ENCODE measurements around the gene RAF1.
"Not testable (repeated sequence)": the region's sequence is repeated elsewhere in the genome, so short reads cannot be mapped to it uniquely, and the experiment has no call there.

- TF ChIP-seq, protein P1, sequence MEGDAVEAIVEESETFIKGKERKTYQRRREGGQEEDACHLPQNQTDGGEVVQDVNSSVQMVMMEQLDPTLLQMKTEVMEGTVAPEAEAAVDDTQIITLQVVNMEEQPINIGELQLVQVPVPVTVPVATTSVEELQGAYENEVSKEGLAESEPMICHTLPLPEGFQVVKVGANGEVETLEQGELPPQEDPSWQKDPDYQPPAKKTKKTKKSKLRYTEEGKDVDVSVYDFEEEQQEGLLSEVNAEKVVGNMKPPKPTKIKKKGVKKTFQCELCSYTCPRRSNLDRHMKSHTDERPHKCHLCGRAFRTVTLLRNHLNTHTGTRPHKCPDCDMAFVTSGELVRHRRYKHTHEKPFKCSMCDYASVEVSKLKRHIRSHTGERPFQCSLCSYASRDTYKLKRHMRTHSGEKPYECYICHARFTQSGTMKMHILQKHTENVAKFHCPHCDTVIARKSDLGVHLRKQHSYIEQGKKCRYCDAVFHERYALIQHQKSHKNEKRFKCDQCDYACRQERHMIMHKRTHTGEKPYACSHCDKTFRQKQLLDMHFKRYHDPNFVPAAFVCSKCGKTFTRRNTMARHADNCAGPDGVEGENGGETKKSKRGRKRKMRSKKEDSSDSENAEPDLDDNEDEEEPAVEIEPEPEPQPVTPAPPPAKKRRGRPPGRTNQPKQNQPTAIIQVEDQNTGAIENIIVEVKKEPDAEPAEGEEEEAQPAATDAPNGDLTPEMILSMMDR (IDR thresholded peaks at IDR 0.05): not testable (repeated sequence)
- not testable (repeated sequence) for TF ChIP-seq RAD21 (conservative IDR thresholded peaks at IDR 0.05 in 1 of 2, IDR thresholded peaks at IDR 0.05 in 1 of 2); MAX (IDR thresholded peaks at IDR 0.05); CHD2 (IDR thresholded peaks at IDR 0.05; ENCODE audit: low read length, partially characterized antibody); POLR2A (IDR thresholded peaks at IDR 0.05; ENCODE audit: low read length)
- TF ChIP-seq, protein P2, sequence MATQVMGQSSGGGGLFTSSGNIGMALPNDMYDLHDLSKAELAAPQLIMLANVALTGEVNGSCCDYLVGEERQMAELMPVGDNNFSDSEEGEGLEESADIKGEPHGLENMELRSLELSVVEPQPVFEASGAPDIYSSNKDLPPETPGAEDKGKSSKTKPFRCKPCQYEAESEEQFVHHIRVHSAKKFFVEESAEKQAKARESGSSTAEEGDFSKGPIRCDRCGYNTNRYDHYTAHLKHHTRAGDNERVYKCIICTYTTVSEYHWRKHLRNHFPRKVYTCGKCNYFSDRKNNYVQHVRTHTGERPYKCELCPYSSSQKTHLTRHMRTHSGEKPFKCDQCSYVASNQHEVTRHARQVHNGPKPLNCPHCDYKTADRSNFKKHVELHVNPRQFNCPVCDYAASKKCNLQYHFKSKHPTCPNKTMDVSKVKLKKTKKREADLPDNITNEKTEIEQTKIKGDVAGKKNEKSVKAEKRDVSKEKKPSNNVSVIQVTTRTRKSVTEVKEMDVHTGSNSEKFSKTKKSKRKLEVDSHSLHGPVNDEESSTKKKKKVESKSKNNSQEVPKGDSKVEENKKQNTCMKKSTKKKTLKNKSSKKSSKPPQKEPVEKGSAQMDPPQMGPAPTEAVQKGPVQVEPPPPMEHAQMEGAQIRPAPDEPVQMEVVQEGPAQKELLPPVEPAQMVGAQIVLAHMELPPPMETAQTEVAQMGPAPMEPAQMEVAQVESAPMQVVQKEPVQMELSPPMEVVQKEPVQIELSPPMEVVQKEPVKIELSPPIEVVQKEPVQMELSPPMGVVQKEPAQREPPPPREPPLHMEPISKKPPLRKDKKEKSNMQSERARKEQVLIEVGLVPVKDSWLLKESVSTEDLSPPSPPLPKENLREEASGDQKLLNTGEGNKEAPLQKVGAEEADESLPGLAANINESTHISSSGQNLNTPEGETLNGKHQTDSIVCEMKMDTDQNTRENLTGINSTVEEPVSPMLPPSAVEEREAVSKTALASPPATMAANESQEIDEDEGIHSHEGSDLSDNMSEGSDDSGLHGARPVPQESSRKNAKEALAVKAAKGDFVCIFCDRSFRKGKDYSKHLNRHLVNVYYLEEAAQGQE (IDR thresholded peaks at IDR 0.05): not testable (repeated sequence)
These were observed 33.1 kb downstream of the RAF1 start for GRCh38 chr3:12630843-12631242.

All from A549 (cell line).